GM21381 (cell line): ENCODE measurements around the gene PPP1R18.
"Not testable (repeated sequence)": the region's sequence is repeated elsewhere in the genome, so short reads cannot be mapped to it uniquely, and the experiment has no call there.

Experiments
- ATAC-seq: cut with Tn5 transposase; IDR thresholded peaks from one replicate; pipeline ENCODE4 v1.9.1; 2021; ENCODE audit warnings: mild to moderate bottlenecking, moderate library complexity; ENCODE audit not compliant: unreplicated experiment

PPP1R18 gene

DNA sequence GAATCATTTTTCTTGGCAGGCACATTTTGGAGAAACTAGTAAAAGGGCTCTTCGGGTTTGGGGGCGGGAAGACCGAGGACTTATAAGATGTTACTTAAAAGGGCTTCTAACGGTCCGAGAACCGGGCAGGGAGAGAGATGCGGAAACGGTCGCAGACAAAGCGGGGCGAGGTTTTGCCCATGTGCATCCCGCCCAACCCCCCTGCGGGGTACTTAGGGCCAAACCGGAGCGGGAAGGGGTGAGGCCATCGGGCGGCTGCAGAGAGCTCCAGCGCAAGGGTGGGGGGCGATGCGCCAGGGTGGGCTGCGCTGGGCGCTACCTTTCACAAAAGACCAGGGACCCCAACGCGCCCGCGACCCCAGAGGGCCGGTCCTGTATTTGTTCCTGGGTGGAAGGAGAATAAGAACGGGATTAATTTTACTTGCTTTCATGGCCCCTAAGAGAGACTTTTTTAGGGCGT, 34.3 kb upstream of the PPP1R18 start:
- no peak for ATAC-seq

DNA sequence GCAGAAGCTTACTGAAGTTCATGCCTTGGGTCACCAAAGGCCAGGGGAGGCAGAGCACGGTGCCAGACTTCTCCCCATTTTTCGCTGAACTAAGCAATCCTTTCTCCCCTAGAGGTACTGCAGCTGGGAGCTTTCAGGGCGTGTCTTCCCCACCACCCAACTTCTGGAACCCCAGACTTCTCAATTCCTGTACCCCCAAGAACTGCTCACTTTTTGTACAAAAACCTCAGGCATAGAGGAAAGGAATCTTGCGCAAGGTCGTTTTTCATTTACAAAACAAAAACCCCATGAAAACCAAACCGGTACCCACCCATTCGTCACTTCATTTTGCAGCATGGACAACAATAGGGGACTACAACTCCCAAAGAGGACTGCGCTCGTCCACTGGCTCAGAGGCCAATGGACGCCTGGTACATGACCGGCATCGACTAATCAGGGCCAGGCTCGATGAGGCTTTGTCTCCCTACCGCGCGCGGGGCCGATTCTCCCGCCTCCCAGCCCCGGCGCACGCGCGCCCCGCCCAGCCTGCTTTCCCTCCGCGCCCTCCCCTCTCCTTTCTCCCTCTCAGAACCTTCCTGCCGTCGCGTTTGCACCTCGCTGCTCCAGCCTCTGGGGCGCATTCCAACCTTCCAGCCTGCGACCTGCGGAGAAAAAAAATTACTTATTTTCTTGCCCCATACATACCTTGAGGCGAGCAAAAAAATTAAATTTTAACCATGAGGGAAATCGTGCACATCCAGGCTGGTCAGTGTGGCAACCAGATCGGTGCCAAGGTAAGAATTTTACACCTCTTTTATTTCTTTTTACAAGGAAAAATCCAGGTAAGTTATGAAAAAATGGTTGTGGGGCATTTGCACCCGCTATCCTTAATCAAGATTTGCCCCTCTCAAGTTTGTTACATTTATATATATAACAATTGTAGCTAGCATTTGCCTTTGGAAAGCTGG, 33.6 kb upstream of the PPP1R18 start, which contains the start of gene TUBB:
Gene TUBB, plus strand, starts transcription at position 562 of the 947 bp plus-strand sequence. Its CDS starts 155 bp downstream, at position 717.
- ATAC-seq, result peak; percentile 43

DNA sequence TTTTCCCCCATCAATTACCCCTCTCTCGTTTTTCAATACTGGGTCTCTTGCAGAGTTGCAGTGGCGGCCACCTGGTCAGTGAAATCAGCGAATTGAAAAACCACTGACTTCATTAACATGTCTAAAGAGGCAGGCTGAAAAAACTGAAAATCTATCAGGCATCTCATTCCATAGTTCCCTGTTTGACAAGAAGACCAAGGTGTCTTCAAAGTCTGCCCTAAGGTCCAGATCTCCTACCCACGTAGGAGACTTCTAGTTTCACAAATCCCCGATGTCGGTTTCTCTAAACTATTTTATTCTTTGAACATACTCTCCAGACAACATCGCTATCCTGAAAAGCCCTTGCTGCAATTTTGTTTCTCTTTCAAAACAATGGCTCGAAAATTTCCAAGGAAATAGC, 32.9 kb upstream of the PPP1R18 start:
- ATAC-seq, result no peak

DNA sequence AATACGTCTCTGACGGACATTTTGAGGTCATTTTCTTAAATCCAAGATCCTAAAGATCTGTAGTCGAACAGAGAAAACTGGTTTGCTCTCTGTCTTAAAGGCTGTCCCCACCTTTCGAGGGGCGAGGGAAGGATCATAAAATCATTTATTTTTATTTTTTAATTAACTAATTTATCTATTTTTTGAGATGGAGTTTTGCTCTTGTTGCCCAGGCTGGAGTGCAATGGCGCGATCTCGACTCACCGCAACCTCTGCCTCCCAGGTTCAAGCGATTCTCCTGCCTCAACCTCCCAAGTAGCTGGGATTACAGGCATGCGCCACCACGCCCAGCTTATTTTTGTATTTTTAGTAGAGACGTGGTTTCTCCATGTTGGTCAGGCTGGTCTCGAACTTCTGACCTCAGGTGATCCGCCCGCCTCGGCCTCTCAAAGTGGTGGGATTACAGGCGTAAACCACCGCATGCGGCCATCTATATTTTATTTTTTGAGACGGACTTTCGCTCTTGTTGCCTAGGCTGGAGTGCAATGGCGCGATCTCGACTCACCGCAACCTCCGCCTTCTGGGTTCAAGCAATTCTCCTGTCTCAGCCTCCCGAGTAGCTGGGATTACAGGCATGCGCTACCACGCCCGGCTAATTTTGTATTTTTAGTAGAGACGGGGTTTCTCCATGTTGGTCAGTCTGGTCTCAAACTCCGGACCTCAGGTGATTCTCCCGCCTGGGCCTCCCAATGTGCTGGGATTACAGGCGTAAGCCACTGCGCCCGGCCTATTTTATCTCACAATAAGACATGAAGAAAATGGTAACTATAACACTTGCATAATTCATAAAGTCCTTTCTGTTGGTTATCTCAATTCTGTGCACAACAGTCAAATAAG, 31.6 kb upstream of the PPP1R18 start:
- ATAC-seq, result not testable (repeated sequence)

DNA sequence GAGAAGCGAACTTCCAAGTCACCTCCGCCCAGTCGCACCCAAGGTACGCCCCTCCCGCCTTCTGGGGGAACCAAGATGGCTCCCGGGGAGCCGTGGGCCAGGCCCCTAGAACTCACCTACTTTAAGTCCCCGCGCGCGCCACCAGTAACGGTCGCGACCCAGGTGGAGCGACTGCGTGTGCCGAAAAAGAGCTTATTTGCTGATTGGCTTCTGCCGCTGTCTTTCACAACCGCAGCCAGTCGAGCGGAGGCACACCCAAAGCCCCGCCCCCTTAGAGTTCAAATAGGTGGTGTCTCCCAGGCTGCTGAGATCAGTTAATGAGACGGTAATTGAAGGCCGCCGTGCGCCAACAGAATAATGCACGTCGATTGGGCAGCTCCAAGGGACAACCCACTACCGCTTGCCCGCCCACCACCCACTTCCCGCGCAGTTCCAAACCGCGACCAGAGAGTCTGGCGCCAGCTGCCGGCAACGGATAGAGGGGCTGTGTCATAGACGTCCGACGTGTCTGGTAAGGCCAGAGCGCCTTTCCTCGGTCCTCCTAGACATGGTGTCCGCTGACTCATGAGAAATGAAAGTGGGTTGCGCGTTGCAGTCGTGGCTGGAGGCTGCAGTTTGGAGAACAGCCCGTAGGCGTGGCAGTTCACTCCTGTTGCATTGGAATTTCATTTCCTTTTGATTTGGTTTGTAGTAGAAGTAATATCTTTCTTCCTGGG, 30.8 kb upstream of the PPP1R18 start, which contains the start of gene MDC1:
Gene MDC1, minus strand, starts transcription at position 153 of the 716 bp plus-strand sequence. CDS start 2,106 bp downstream, outside the sequence.
- peak; percentile 58 for ATAC-seq

DNA sequence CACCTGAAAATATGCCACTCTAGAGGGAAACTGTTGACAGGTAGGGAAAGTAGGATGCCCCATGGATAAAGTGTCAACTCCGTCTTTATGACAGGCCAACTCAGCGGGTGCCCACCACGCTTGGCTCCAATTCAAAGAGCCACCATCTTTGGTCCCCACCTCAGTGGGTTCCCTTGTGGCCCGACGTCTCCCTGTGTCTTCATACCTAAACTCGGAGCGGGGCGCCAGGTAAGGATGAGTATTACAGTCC, 30.4 kb upstream of the PPP1R18 start:
- ATAC-seq, result no peak

DNA sequence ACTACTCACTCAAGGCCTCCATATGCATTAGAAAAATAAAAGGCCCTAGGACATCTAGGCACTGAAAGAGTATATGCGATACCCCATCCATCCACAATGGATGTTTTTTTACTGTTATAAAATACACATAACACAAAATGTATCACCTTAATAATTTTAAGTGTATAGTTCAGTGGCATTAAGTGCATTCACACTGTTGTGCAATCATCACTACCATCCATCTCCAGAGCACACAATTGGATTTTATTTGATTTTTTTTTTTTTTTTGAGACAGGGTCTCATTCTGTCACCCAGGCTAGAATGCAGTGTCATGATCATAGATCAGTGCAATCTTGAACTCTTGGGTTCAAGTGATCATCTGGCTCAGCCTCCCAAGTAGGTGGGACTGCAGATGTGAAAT, 27.8 kb upstream of the PPP1R18 start:
- no peak for ATAC-seq

DNA sequence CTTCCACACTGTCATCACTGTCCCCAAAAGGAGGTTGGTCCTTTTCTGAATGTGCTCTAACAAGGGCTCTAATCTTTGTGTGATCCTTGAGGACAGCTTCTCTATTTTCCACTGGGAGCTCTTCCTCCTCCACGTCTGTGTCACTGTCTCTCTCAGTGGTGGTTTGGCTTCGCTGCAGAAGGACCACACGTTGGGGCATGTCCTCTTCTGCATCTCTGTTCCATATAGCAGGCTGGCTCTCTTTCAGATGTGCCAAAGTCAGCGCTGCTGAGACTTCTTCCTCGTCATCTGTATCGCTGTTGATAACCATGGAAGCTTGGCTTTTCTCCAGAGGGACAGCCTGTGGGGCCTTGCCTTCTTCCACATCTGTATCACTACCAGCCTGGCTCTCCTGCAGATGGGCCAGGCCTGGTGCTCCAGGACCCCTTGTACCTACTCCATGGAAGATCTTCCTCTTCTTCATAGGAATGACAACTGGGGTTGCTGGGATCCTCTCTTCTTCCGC, 26.0 kb upstream of the PPP1R18 start:
- no peak for ATAC-seq

DNA sequence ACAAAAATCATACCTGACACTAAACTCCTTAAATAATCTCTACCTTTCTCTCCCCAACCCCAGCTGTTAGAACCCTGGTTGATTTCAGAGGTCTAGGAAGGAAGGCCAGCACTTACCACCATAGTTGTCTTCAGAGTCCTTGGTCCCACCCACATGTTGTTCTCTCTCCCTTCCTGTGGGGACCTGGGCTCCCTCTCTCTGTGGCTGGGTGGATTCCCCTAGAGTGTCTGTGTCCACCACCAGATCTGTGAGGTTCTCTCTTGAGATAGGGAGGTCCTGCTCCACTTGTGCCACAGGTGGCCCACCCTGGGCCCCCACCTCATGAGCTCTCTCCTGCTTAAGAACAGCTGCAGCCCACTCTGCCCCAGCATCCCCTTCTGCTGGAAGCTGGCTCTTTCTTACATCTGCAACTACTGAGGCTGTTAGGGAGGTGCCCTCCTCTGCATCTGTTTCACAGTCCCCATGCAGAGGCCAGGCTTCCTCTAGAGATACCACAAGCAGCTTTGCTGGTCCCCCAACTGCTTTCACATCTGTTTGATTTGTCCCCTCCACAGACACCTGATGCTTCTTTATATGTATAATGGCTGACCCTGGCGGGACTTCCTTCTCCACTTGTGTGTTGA, 25.4 kb upstream of the PPP1R18 start:
- ATAC-seq, result no peak

DNA sequence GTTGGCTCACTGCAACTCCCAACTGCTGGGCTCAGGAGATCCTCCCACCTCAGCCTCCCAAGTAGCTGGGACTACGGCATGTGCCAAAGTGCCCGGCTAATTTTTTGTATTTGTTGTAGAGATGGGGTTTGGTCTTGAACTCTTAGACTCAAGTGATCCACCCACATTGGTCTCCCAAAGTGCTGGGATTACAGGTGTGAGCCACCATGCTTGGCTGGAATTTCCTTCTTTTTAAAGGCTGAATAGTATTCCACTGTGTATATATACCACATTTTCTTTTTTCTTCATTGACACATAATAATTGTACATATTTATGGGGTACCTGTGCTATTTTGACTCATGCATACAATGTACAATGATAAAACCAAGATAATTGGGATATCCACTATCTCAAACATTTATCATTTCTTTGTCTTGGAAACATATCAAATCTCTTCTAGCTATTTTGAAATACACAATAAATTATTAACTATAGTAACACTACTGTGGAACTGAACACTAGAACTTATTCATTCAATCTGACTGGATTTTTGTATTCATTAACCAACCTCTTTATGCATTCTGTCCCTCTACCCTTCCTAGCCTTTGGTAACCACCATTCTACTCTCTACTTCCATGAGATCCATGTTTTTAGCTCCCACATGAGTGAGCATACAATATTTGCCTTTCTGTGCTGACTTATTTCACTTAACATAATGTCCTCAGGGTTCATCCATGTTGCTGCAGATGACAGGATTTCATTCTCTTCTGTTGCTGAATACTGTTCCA, 22.8 kb upstream of the PPP1R18 start:
- no peak for ATAC-seq

DNA sequence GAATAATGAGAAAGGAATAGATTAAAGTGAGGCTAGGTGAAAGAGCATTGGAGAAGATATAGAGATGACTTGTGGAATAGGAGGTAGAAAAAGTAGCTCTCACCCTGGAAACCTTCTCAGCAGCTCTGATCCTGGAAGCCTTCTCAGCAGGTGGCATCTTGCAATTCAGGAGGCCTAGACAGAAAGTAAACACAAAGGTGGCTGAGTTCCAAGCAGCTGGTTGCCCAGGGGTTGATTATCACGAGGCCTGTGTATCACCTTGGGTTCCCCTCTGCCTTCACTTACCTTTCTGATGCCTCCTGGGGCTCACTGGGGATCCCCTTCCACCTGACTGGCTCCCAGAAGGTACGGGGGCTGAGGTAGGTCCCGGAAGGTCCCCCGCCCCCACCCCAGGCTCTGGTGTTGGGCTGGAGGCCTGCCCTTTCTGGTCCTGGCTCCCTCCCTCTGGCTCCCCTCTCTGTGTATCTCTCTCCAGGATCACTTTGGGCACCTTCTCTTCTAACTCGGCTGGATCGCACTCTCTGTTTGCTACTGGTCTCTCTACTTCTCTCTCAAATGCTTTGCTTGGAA, 20.9 kb upstream of the PPP1R18 start:
- ATAC-seq, result no peak

DNA sequence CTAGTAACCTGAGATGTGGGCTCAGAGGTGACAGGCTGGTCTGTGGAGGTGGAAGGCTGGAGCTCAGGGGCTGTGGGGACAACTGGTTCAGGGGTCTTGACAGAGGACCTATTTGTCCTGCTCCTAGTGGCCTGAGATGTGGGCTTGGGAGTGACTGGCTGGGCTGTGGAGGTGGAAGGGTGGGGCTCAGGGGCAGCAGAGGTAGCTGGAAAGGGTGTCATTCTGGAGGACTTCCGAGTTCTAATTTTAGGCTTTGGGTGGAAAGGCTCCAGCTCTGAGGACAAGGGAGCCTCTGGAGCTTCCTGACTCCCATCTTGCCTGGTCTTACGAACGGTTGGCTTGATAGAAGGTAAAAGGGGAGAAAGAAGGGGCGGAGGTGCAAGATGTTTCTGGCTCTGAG, 19.2 kb upstream of the PPP1R18 start:
- ATAC-seq, result no peak

DNA sequence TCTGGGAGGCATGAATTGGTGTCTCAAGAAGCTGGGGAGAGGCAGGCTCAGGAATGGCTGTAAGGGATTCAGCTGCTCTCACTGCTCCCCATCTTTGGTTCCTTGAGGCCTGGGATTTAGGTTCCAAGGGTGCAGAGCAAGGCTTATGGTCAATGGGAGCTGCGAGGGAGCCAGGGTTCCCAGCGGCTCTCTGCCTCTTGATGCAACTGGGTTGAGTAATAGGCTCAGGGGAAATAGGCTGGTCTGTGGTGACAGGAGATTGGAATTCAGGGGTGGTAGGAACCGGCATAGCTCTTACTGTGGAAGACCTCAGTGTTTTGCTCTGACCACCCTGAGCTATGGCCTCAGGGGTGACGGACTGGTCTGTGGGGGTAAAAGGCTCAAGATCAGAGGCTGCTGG, 17.4 kb upstream of the PPP1R18 start:
- ATAC-seq, result no peak

DNA sequence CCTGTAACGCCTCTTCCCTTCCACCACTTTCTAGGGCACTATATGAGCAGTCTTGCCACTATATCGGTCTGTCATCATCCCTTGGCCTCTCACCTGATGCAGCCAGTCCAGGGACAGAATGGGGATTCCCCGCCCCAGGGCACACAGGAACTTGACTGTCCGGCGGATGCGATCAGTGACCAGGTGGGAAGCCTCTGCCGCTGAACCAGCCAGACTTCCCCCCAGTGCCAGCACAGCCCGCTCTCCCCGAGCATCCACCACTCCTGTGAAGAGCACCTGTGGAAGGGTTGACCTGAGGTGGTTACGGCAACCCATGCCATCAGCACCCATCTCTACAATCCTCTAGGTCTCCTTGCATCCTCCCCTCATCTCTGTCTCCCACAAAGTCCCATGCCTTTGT, 16.6 kb upstream of the PPP1R18 start:
- no peak for ATAC-seq

DNA sequence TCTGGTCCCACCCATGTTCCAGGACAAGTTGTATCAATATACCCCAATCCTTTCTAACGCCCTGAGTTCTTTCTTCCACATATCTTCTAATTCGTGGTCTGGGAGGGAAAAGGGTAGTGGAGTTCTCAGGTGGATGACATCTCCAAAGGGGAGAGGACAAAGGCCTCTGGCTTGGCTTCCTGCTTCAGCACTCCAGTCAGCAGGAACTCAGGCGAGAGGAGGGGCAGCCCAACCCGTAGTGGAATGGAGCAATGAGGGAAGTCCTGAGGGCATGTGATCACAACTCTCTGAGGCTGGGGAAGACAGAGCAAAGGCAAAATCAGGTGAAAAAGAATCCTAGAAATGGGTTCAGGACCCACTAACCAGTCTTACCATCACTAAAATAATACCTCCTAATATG, 13.9 kb upstream of the PPP1R18 start:
- ATAC-seq, result no peak

DNA sequence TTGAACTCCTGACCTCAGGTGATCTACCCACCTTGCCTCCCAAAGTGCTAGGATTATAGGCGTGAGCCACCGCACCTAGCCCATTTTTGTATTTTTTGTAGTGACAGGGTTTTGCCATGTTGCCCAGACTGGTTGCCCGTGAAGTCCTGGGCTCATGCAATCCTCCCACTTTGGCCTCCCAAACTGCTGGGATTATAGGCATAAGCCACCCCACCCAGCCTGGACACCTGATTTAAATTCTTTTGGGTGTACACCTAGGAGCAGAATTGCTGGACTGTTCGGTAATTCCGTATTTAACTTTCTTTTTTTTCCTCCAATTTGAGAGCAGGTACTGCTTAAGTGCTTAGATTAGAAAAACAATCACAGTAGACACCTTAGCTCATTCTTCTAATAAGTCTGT, 10.0 kb upstream of the PPP1R18 start:
- ATAC-seq, result no peak

DNA sequence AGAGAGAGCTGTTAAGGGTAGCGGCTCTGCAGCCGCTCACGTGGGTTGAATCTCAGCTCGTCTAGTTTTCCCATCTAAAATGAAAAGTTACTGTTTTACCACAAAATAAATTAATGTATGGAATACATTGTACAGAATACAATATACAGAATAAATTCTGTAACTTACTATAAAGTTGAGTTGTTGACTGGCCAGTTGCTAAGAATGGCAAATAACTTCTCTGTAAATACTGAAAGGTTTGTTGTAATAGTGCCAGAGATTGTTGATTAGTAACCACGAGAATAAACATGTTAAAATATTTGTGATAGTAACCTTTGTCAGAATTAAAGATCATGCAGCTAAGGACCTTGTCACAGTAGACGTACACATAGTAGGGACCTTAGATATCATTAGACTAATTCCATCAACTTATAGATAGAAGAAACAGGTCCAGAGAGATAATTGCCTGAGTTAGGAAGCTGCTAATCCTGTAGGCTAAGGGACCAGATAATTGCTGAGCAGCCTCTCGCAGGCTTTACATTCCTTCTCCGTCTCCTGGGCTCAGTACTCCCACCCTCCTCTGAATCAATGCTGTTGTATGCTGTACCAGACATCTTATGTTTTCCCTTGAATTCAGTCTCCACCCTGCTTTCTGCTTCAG, 4.9 kb upstream of the PPP1R18 start:
- ATAC-seq, result no peak

DNA sequence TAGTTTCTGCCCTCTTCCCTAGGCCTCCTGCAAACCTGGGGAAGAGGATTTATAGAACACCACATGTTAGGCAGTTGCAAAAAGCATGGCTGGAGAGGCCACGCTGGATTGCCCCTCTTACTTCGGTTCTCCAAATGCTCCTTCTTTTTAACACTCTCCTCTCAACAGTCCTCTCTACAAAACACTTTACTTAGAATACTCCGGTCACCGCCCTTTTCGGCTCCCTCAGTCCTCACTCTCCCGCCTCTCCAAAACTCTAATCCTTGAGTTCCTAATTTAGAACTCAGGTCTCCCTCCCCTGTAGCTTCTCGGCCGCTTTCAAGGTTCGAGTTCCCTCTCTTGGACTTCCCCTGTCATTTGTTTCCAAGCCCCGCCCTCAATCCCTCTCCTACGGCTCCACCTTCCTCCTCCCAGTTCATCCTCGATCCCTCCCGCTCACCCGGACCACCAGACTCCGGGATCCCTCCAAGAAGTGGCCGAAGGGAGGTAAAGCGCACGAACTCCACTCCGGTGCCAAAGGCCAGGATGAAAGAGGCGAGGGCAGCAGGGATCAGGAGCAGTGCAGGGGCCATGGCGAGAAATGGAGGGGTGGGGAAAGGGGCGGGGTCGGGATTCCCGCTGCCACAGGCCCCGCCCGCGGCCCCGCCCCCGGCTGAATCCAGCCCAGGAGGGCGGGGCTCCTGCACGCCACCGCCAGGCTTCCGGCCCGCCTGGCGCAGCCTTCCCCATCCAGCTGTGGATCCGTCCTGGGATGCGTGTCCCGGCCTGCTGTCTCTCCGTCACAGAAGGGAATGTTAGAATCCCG, 4.2 kb upstream of the PPP1R18 start, which contains the start of gene NRM:
Gene NRM, minus strand, starts transcription at position 582 of the 805 bp plus-strand sequence. Its CDS starts 10 bp downstream, at position 572.
- peak; percentile 25 for ATAC-seq
